Measurements from ENCODE around the gene GABPA.

The GABPA gene

DNA sequence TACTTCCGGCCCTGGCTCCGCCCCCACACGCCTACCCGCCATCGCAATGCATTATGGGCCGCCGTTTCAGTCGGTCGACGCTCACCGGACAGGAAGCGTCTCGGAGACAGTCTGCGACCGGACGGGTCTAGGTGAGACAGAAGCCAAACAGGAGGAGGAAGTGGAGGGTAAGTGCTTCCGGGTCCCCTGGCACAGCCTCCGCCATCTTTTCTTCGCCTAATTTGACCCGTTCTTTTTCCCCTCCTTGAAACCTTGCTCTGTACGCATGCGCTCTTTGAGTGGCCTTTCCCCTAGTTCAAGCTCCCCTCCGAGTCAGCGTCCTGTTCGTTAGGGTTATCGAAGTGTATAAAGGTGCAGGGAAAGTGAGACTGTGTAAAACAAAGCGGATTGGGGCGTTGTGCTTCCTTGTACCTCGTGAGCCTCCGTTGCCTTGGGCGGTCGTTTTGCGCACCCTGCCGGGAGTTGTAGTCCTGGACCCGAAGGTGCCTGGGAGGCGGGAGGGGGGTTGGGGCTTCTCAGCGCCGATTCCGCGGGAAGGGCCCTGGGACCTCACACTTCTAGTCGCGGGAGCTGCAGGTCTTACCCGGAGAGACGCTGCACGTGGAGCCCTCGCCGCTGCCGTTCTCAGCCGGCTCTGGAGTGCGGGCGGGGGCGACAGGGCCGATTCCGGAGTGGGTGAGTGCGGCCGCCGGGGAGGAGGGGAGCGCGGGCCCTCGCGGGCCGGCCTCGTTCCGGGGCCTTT, at the start of gene GABPA, which contains the start of gene ATP5PF (continued):
- TF ChIP-seq, protein P1, sequence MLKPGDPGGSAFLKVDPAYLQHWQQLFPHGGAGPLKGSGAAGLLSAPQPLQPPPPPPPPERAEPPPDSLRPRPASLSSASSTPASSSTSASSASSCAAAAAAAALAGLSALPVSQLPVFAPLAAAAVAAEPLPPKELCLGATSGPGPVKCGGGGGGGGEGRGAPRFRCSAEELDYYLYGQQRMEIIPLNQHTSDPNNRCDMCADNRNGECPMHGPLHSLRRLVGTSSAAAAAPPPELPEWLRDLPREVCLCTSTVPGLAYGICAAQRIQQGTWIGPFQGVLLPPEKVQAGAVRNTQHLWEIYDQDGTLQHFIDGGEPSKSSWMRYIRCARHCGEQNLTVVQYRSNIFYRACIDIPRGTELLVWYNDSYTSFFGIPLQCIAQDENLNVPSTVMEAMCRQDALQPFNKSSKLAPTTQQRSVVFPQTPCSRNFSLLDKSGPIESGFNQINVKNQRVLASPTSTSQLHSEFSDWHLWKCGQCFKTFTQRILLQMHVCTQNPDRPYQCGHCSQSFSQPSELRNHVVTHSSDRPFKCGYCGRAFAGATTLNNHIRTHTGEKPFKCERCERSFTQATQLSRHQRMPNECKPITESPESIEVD (tag by site-specific recombination; IDR thresholded peaks at IDR 0.05): no peak
- TF ChIP-seq ZNF473 (tag by site-specific recombination; IDR thresholded peaks at IDR 0.05): no peak
- no peak for TF ChIP-seq ZNF132 (tag by site-specific recombination; IDR thresholded peaks at IDR 0.05; ENCODE audit: borderline replicate concordance)
- peak; percentile 81; the same call in 1 of the 2 replicates for TF ChIP-seq KLF8 (tag by site-specific recombination; IDR thresholded peaks at IDR 0.05)
- TF ChIP-seq ZNF302 (tag by site-specific recombination; IDR thresholded peaks at IDR 0.05; ENCODE audit: low read depth): no peak
- no peak for TF ChIP-seq GLI2 (tag by site-specific recombination; IDR thresholded peaks at IDR 0.05; ENCODE audit: borderline replicate concordance, low read depth)
- TF ChIP-seq, protein P2, sequence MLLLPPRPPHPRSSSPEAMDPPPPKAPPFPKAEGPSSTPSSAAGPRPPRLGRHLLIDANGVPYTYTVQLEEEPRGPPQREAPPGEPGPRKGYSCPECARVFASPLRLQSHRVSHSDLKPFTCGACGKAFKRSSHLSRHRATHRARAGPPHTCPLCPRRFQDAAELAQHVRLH (tag by site-specific recombination; IDR thresholded peaks at IDR 0.05): peak; percentile 99
- 0 out of 2 replicates have a peak, but pooled peaks have one; percentile 57 for TF ChIP-seq ZNF10 (tag by site-specific recombination; IDR thresholded peaks at IDR 0.05)
- TF ChIP-seq, protein P3, sequence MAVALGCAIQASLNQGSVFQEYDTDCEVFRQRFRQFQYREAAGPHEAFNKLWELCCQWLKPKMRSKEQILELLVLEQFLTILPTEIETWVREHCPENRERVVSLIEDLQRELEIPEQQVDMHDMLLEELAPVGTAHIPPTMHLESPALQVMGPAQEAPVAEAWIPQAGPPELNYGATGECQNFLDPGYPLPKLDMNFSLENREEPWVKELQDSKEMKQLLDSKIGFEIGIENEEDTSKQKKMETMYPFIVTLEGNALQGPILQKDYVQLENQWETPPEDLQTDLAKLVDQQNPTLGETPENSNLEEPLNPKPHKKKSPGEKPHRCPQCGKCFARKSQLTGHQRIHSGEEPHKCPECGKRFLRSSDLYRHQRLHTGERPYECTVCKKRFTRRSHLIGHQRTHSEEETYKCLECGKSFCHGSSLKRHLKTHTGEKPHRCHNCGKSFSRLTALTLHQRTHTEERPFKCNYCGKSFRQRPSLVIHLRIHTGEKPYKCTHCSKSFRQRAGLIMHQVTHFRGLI (tag by site-specific recombination; IDR thresholded peaks at IDR 0.05): peak; percentile 18; the same call in 1 of the 2 replicates
- TF ChIP-seq ZNF416 (tag by site-specific recombination; IDR thresholded peaks at IDR 0.05): no peak
- TF ChIP-seq ZNF518A (tag by site-specific recombination; conservative IDR thresholded peaks at IDR 0.05; ENCODE audit: low read depth): peak; percentile 98
- TF ChIP-seq PRDM4 (tag by site-specific recombination; IDR thresholded peaks at IDR 0.05): peak; percentile 56
- no peak for TF ChIP-seq ZNF112 (tag by site-specific recombination; IDR thresholded peaks at IDR 0.05)
- TF ChIP-seq, protein P4, sequence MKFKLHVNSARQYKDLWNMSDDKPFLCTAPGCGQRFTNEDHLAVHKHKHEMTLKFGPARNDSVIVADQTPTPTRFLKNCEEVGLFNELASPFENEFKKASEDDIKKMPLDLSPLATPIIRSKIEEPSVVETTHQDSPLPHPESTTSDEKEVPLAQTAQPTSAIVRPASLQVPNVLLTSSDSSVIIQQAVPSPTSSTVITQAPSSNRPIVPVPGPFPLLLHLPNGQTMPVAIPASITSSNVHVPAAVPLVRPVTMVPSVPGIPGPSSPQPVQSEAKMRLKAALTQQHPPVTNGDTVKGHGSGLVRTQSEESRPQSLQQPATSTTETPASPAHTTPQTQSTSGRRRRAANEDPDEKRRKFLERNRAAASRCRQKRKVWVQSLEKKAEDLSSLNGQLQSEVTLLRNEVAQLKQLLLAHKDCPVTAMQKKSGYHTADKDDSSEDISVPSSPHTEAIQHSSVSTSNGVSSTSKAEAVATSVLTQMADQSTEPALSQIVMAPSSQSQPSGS (tag by site-specific recombination; IDR thresholded peaks at IDR 0.05; ENCODE audit: low read depth): no peak
- TF ChIP-seq SP7 (tag by site-specific recombination; IDR thresholded peaks at IDR 0.05): peak; percentile 74
- TF ChIP-seq ZNF529 (tag by site-specific recombination; IDR thresholded peaks at IDR 0.05; ENCODE audit: insufficient replicate concordance): no peak
- peak; percentile 97 for TF ChIP-seq ZNF335 (tag by site-specific recombination; conservative IDR thresholded peaks at IDR 0.05)
- TF ChIP-seq ZBTB44 (tag by site-specific recombination; IDR thresholded peaks at IDR 0.05): no peak
- no peak for TF ChIP-seq ZNF19 (tag by site-specific recombination; IDR thresholded peaks at IDR 0.05; ENCODE audit: low read depth)
- TF ChIP-seq ZSCAN30 (tag by site-specific recombination; IDR thresholded peaks at IDR 0.05): peak; percentile 88
- TF ChIP-seq ZNF354C (tag by site-specific recombination; IDR thresholded peaks at IDR 0.05; ENCODE audit: borderline replicate concordance, low read depth): no peak
- TF ChIP-seq ZNF211 (tag by site-specific recombination; IDR thresholded peaks at IDR 0.05; ENCODE audit: low read depth): no peak
- no peak for TF ChIP-seq KLF9 (tag by site-specific recombination; IDR thresholded peaks at IDR 0.05; ENCODE audit: low read depth)
- no peak for TF ChIP-seq ZNF350 (tag by site-specific recombination; IDR thresholded peaks at IDR 0.05)

All from HEK293 (cell line).